ENCODE measurements around the gene ARHGAP29. TPM values are rescaled to one million over a fixed set of nuclear protein-coding genes. Genes with fewer than 3 reads are reported as not detected.

The ARHGAP29 gene
- polyA plus RNA-seq, 1 experiment = 30.4 TPM

DNA sequence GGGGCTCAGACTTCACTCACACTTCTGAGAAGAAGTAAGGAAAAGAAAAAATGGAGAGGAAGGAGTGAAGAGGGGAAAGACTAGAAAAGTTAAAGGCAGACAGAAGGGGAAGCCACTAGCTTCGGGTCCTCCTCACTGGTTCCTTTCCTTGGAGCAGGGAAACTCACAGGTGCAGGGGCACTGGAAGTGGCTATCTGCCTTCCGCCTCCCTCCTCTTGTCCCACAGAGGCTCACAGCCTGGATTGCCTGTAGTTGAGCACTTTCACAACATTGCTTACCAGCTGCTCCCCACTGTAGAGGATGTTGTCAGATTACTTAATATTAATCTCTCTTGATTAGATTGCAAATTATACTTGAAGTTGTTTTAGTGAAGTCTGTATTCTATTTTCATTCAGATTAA is 94.8 kb downstream of the ARHGAP29 start:
- H3K4me3 ChIP-seq (ENCODE audit: low read depth, low read length) = no peak overlapping the region
- H3K27ac ChIP-seq (ENCODE audit: low read depth, low read length) = no peak overlapping the region
- TF ChIP-seq, protein P1, sequence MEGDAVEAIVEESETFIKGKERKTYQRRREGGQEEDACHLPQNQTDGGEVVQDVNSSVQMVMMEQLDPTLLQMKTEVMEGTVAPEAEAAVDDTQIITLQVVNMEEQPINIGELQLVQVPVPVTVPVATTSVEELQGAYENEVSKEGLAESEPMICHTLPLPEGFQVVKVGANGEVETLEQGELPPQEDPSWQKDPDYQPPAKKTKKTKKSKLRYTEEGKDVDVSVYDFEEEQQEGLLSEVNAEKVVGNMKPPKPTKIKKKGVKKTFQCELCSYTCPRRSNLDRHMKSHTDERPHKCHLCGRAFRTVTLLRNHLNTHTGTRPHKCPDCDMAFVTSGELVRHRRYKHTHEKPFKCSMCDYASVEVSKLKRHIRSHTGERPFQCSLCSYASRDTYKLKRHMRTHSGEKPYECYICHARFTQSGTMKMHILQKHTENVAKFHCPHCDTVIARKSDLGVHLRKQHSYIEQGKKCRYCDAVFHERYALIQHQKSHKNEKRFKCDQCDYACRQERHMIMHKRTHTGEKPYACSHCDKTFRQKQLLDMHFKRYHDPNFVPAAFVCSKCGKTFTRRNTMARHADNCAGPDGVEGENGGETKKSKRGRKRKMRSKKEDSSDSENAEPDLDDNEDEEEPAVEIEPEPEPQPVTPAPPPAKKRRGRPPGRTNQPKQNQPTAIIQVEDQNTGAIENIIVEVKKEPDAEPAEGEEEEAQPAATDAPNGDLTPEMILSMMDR (IDR thresholded peaks at IDR 0.05; ENCODE audit: low read depth, low read length) = no peak
- no peak for DNase-seq (ENCODE audit: low read depth, low spot score)
- CTCF ChIA-PET = interaction anchor here (0.6 to 1.4 kb wide), 2 partner anchors 189 to 193 kb away, joined by 3 to 4 read pairs; no protein-coding TSS in a partner anchor
- no peaks in the 10 kb centered on the region for H3K9me3 ChIP-seq (ENCODE audit: control insufficient read depth, insufficient read depth, low read length)
- POLR2A ChIA-PET = interaction anchor here (0.6 kb wide), 1 partner anchor 35 kb away, joined by 3 read pairs; no protein-coding TSS in a partner anchor
- H3K27me3 ChIP-seq (ENCODE audit: control insufficient read depth, insufficient read depth, low read length) = no peaks in the 10 kb centered on the region

DNA sequence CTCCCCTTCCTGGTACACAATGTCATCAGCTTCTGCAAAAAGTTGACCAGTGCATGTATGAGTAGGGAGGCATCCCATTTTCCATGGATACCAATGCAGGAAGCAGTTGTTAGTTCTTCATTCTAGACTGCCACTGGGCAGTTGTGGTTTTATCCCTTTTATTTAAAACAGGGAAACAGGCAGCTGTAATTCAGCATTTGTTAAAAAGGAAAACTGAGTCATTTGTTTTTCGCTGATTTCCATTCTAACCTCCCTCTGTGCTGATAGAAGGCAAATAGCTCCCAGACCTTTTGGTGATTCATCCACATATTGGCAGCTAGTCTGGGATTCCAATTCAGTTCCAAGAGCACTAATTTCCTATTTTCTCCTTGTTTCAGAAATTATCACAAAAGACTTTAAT is 95.4 kb downstream of the ARHGAP29 start:
- H3K27ac ChIP-seq (ENCODE audit: low read depth, low read length) = no peak overlapping the region
- no peaks in the 10 kb centered on the region for H3K9me3 ChIP-seq (ENCODE audit: control insufficient read depth, insufficient read depth, low read length)
- TF ChIP-seq, protein P1 (IDR thresholded peaks at IDR 0.05; ENCODE audit: low read depth, low read length) = no peak
- DNase-seq (ENCODE audit: low read depth, low spot score) = no peak
- no peak overlapping the region for H3K4me3 ChIP-seq (ENCODE audit: low read depth, low read length)
- CTCF ChIA-PET = interaction anchor here (0.6 to 1.4 kb wide), 2 partner anchors 13 to 194 kb away, joined by 3 to 4 read pairs; no protein-coding TSS in a partner anchor
- POLR2A ChIA-PET = interaction anchor here (0.6 kb wide), 1 partner anchor 35 kb away, joined by 3 read pairs; no protein-coding TSS in a partner anchor
- H3K27me3 ChIP-seq (ENCODE audit: control insufficient read depth, insufficient read depth, low read length) = no peaks in the 10 kb centered on the region

DNA sequence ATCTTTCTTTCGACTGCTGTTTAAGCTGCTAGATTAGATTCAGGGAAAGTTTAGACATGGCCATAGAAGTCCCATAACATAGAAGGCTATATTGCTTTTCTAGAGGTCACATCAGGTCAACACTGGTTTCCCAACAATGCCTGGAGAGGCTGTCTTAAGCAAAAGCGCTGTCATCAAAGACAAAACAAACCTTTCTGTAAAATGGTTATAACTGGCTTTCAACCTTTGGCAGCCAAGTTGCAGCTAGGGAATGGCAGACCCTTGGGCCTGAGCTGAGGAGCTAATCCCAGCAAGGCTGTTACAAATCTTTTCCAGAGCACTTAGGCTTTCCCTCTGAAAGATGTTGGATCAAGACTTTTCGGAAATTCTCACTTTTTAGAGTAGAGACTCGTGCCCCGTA is 105.3 kb downstream of the ARHGAP29 start:
- TF ChIP-seq, protein P1 (IDR thresholded peaks at IDR 0.05; ENCODE audit: low read depth, low read length) = no peak
- Histone ChIP-seq H3K27me3 (ENCODE audit: control insufficient read depth, insufficient read depth, low read length) (no peaks in the 10 kb centered on the region), H3K4me3 (ENCODE audit: low read depth, low read length) (no peak overlapping the region), H3K9me3 (ENCODE audit: control insufficient read depth, insufficient read depth, low read length) (peaks cover 8% of the 10 kb centered on the region), H3K27ac (ENCODE audit: low read depth, low read length) (no peak overlapping the region)
- ChIA-PET POLR2A (no interaction called here), CTCF (no interaction called here)
- no peak for DNase-seq (ENCODE audit: low read depth, low spot score)

DNA sequence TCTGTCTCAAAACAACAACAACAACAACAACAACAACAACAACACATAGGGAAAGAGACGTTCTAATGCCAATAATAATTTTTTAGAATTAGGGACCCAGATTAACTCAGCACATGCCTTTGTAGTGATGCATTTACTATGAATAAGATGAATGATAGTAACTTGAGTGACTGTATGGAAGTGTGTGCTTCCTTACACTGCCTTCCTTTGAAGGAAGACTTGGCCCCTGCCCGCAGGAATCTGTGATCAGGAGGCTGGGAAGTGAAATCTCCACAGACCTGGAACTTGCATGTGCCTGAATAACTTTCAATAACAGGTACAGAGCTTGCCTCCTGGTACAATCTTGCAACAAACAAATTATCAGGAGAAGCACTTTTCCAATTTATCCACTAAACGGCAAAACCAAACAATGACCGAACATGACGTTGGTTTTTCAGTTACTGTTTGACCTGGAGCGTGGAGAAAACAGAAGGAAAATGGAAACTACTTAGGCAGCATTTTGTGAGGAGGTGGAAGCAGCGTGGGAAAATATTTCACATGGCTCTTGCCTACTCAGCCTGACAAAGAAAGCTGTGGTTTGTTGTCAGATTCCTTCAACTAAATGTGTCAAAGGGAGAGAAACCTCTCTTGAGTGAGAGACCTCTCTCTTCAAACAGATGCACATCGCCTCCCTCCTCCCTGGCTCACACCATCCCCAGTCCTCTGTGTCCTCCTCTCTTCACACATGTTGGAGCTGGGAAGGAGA is 106.4 kb downstream of the ARHGAP29 start:
- ChIA-PET CTCF (no interaction called here), POLR2A (no interaction called here)
- no peak for DNase-seq (ENCODE audit: low read depth, low spot score)
- Histone ChIP-seq H3K27me3 (ENCODE audit: control insufficient read depth, insufficient read depth, low read length) (no peaks in the 10 kb centered on the region), H3K9me3 (ENCODE audit: control insufficient read depth, insufficient read depth, low read length) (peaks cover 8% of the 10 kb centered on the region), H3K27ac (ENCODE audit: low read depth, low read length) (no peak overlapping the region), H3K4me3 (ENCODE audit: low read depth, low read length) (no peak overlapping the region)
- TF ChIP-seq, protein P1 (IDR thresholded peaks at IDR 0.05; ENCODE audit: low read depth, low read length) = no peak

DNA sequence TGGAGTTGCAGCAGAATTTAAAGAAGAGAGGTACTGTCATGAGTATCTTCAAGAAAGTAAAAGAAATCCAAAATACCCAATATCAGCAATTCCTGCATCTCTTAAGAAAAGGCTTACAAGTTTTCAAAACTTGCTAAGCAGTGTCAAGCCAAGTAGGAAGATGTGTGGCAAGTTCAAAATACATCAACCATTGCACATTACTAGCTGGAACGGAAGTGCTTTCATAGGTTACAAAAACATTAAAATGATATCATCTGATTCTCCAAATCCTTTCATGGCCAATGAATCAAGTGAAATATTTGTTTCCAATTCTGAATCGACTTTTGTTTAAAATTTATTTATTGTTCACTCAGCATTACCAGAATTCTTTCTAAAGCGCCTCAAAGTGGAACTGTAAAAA is 110.7 kb downstream of the ARHGAP29 start:
- H3K27me3 ChIP-seq (ENCODE audit: control insufficient read depth, insufficient read depth, low read length) = no peaks in the 10 kb centered on the region
- H3K27ac ChIP-seq (ENCODE audit: low read depth, low read length) = no peak overlapping the region
- TF ChIP-seq, protein P1 (IDR thresholded peaks at IDR 0.05; ENCODE audit: low read depth, low read length) = no peak
- H3K4me3 ChIP-seq (ENCODE audit: low read depth, low read length) = no peak overlapping the region
- no peak for DNase-seq (ENCODE audit: low read depth, low spot score)
- ChIA-PET POLR2A (no interaction called here), CTCF (no interaction called here)
- H3K9me3 ChIP-seq (ENCODE audit: control insufficient read depth, insufficient read depth, low read length) = no peaks in the 10 kb centered on the region

Measured in AG04450 (cell line).